Mucosa of descending colon (tissue), 3 donors: ENCODE results near the gene WDR38. TPM values are rescaled to one million over a fixed set of nuclear protein-coding genes. Genes with fewer than 3 reads are reported as not detected.
A peak's percentile ranks its signal among the peaks of the same experiment; 100 is the strongest.
"Not testable (repeated sequence)": the region's sequence is repeated elsewhere in the genome, so short reads cannot be mapped to it uniquely, and the experiment has no call there.

Experiments
- ATAC-seq: fragments of 200-7000 bp; cut with Tn5 transposase; one replicate; pipeline ENCODE4 v1.9.1; 2020; ENCODE audit warnings: mild to moderate bottlenecking, moderate library complexity
- DNase-seq, 3 donors: peaks; one replicate each; pipeline ENCODE4 v3.0.0-alpha.2; 2020
- H3K36me3 ChIP-seq: fragments of 200-600 bp; one replicate; pipeline ENCODE4 v1.8.0; 2021; ENCODE audit warnings: low read depth, mild to moderate bottlenecking
- H3K4me1 ChIP-seq: fragments of 200-600 bp; one replicate; pipeline ENCODE4 v1.8.0; 2021; ENCODE audit warnings: low read depth, mild to moderate bottlenecking
- H3K4me3 ChIP-seq: fragments of 200-600 bp; one replicate; pipeline ENCODE4 v1.8.0; 2021; ENCODE audit warnings: mild to moderate bottlenecking
- H3K9me3 ChIP-seq: fragments of 200-600 bp; one replicate; pipeline ENCODE4 v1.8.0; 2021; ENCODE audit warnings: mild to moderate bottlenecking
- intact Hi-C, 2 donors: fragments of 100-400 bp; cut with DNase I in 1 of 2; cut with micrococcal nuclease in 1 of 2; formaldehyde crosslinking; loops; one replicate each; pipeline versions ENCODE4 v1.11.0 to v1.11.1; 2022; cut with DNase I, micrococcal nuclease
- total RNA-seq, 3 donors: library from RNA; stranded (reverse); fragmentation: NEBNext Ultra II Directional in 2 of 3; extraction: Animal tissue kit (Norgen Biotek cat#: 25700) in 2 of 3; gene quantifications; one replicate each; pipeline versions ENCODE4 v1.2.1 to v1.2.4, GENCODE V29; 2021 to 2023
- TF ChIP-seq, protein P1 (sequence below): fragments of 200-600 bp; IDR thresholded peaks from one replicate; pipeline ENCODE4 v1.8.0; 2022; ENCODE audit warnings: antibody characterized with exemption, mild to moderate bottlenecking
- donor health status: DM: no; HTN: no; CAD: no; lungs with moderate emphysema.
- donor health status: DM: no; HTN: no; CAD: no.
- donor health status: DM: no; HTN: yes; CAD: no.

Gene WDR38
- total RNA-seq, 3 donors from 2014 or later, result not detected

DNA sequence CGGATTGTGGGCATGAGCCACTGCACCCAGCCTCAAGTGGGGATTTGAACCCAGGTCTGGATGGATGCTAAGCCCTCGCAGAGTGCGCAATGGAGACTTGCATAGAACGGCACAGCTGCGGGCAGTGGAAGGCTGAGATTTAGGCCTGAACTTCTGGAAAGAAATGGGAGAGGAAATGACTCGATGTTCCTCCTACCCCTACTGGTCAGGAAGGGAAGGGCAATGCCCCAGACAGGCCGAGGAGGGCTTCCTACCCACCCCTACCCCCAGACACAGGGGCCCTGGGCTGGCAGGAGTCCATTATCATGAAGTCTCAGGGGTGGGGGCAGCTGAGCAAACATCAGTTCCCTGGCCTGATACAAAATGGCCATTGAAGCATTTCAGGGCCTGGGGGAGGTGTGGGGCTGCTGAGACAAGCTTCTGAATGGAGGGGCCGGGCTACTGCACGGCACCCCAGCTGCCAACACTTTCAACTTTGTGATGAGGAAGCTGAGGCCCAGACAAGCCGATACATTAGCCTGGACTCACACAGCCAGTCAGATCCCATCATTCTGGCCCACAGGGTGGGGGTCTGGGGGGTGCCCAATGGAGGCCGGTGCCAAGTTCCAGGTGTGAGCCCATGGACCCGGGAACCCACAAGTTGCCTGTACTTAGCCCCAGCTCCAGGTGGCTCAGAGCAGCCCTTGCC, 13.5 kb upstream of the WDR38 start:
- intact Hi-C loops, result no loop called here
- peak; percentile 33 for ATAC-seq

DNA sequence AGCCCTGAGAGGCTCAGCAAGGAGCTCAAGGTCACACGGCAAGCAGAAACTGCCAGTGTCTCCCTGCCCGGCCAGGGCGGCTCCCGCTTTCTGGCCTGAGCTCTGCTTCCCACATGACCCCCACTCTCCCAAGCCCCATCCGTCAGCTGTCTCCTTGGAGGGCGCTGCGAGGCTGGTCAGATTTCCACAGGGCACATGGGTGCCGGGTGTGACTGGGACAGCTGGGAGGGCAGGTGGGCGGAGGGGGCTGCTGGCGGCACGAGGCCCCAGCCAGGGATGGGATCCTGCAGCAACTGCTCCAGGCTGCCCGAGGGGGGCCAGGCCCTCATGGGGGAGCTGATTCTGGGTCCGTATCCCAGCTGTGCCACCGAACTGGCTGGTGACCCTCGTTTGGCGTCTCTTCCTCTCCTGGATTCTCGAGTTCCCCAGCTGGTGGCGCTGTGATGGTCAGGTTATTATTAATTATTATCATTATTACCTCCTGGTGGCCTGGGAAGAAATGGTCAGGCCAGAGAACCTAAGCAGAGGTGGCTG, 12.9 kb upstream of the WDR38 start:
- H3K9me3 ChIP-seq, result no peaks in the 10 kb centered on the region
- DNase-seq (peak in 1 of 3 donors; percentile 37), ATAC-seq (no peak)
- no peaks in the 10 kb centered on the region for H3K36me3 ChIP-seq
- no peaks in the 10 kb centered on the region for H3K4me1 ChIP-seq
- intact Hi-C loops, result no loop called here
- TF ChIP-seq, protein P1, sequence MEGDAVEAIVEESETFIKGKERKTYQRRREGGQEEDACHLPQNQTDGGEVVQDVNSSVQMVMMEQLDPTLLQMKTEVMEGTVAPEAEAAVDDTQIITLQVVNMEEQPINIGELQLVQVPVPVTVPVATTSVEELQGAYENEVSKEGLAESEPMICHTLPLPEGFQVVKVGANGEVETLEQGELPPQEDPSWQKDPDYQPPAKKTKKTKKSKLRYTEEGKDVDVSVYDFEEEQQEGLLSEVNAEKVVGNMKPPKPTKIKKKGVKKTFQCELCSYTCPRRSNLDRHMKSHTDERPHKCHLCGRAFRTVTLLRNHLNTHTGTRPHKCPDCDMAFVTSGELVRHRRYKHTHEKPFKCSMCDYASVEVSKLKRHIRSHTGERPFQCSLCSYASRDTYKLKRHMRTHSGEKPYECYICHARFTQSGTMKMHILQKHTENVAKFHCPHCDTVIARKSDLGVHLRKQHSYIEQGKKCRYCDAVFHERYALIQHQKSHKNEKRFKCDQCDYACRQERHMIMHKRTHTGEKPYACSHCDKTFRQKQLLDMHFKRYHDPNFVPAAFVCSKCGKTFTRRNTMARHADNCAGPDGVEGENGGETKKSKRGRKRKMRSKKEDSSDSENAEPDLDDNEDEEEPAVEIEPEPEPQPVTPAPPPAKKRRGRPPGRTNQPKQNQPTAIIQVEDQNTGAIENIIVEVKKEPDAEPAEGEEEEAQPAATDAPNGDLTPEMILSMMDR, result no peak
- H3K4me3 ChIP-seq, result no peak overlapping the region

More for the DNA sequence above, 13.5 kb upstream of the WDR38 start:
- peak in 1 of 3 donors; percentile 37 for DNase-seq
- TF ChIP-seq, protein P1, result no peak
- Histone ChIP-seq H3K36me3 (no peaks in the 10 kb centered on the region), H3K4me1 (peaks cover 5% of the 10 kb centered on the region), H3K9me3 (no peaks in the 10 kb centered on the region), H3K4me3 (no peak overlapping the region)

DNA sequence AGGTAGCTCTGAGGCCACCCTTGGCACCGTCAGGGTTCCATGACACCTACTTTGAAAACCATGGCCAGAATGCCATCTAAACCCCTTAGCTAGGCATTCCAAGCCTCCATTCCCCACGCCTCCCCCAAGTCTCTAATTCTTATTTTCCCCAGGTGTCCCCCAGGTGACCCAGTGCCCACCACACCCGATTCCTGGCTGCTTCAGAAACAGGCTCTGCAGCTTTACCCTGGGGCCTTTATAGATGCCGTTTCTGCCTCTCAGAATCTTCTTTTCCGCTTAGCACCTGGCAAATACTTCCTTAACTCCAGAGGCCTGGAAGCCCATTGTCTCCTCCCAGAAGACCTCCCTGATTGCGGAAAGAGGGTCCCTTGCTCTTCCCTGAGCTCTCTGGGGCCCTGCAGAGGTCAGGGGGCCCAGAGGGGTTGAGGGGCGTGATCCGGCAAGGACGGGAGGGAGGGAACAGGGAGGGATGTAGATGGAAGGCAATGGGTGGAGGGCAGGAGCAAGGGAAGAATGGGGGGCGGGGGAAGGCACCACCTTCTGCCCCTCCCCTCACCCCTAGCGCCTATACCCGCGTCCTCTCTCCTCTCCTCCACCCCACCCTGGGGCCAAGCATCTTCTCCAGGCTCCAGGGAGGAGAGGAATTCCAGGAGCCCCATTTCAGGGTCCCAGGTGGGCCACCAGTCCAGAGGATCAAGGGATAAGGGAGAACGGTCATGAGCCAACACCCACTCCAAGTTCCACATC, 12.0 kb upstream of the WDR38 start:
- intact Hi-C loops, result no loop called here
- ATAC-seq (no peak), DNase-seq (peak in 1 of 3 donors; percentile 13)
- TF ChIP-seq, protein P1, result no peak
- Histone ChIP-seq H3K4me3 (no peak overlapping the region), H3K36me3 (no peaks in the 10 kb centered on the region), H3K9me3 (no peaks in the 10 kb centered on the region), H3K4me1 (no peaks in the 10 kb centered on the region)

DNA sequence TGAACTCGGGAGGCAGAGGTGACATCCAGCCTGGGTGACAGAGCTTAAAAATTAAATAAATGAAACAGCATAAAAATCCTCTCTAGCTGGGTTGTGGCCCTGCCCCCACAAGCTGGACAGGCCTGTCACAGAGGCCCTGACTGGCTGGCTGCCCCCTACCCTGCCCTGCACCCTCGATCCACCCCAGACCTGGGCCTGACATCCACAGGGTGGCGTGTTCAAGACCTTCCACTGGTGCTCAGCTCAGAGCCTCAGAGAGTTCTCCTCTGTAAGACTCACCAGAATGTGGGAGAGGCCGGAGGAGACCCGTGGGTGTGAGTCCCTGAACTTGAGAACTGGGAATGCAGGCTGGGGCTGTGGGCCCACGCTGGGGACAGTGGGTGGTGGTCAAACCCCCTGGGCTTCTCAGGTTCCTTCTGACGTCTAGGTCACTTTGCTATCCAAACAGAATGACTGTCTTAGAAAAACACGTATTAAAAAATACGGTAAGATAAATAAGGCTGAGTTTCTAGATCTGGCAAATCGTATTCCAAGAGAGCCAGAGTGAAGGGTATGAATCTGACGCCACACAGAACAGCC, 9.7 kb upstream of the WDR38 start:
- TF ChIP-seq, protein P1, result no peak
- Histone ChIP-seq H3K9me3 (no peaks in the 10 kb centered on the region), H3K4me1 (no peaks in the 10 kb centered on the region), H3K4me3 (no peak overlapping the region), H3K36me3 (no peaks in the 10 kb centered on the region)
- DNase-seq (peak in 1 of 3 donors; percentile 21), ATAC-seq (no peak)
- intact Hi-C loops, result no loop called here

DNA sequence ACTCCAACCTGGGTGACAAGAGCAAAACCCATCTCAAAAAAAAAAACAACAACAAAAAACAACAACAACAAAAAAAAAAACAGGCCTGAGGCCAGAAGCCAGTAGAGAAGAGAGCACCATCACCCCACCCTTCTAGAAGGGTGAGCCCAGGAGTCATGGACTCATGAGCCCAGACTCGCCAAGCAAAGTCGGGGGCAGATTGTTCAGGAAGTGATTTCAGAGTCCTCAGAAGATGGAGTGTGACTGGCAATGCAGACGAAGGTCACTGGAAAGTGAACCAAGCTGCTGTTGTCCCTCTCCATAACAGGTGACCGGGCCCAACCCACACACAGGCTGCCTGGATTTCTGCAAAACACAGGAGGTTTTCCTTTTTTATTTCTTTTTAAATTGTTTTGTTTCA, 9.0 kb upstream of the WDR38 start:
- TF ChIP-seq, protein P1, result no peak
- no peaks in the 10 kb centered on the region for H3K4me1 ChIP-seq
- DNase-seq (peak in 1 of 3 donors; percentile 2), ATAC-seq (no peak)
- no peaks in the 10 kb centered on the region for H3K9me3 ChIP-seq
- no peaks in the 10 kb centered on the region for H3K36me3 ChIP-seq
- no peak overlapping the region for H3K4me3 ChIP-seq
- intact Hi-C loops, result no loop called here

DNA sequence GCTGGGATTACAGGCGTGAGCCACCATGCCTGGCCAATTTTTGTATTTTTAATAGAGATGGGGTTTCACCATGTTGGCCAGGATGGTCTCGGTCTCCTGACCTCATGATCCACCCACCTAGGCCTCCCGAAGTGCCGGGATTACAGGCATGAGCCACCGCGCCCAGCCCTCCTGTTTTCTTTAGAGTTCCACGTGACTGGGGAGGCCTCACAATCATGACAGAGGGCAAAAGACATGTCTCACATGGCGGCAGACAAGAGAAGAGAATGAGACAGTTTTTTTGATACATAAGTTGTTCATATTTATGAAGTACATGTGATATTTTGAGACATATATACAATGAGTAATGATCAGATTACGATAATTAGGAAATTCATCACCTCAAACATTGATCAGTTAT, 6.8 kb upstream of the WDR38 start:
- H3K4me3 ChIP-seq, H3K4me1 ChIP-seq, H3K9me3 ChIP-seq, ATAC-seq, H3K36me3 ChIP-seq, intact Hi-C loops: not testable (repeated sequence)
- DNase-seq, result peak in 1 of 3 donors; percentile 8
